Neuronal stem cell (in vitro differentiated cells): ENCODE measurements around the gene CAMK2B.
"Not testable (repeated sequence)": the region's sequence is repeated elsewhere in the genome, so short reads cannot be mapped to it uniquely, and the experiment has no call there.

Experiments used
- DNase-seq: peaks from one replicate; pipeline ENCODE4 v3.0.0-alpha.2; 2013; ENCODE audit warnings: low spot score
- H2AFZ ChIP-seq: one replicate; pipeline ENCODE4 v1.6.1; 2013; ENCODE audit warnings: mild to moderate bottlenecking, low read length, inconsistent platforms
- H2AK5ac ChIP-seq: 2 replicates; pipeline ENCODE4 v1.6.1; 2013; ENCODE audit warnings: low read depth, mild to moderate bottlenecking, inconsistent platforms, low read length, moderate library complexity, mixed read lengths
- H2BK120ac ChIP-seq: 2 replicates; pipeline ENCODE4 v1.6.1; 2013; ENCODE audit warnings: low read depth, mild to moderate bottlenecking, inconsistent platforms, low read length, moderate library complexity, mixed read lengths
- H2BK12ac ChIP-seq: one replicate; pipeline ENCODE4 v1.6.1; 2013; ENCODE audit warnings: low read length, inconsistent platforms
- H2BK15ac ChIP-seq: 2 replicates; pipeline ENCODE4 v1.6.1; 2013; ENCODE audit warnings: mild to moderate bottlenecking, low read length, inconsistent platforms, mixed read lengths
- H2BK5ac ChIP-seq: one replicate; pipeline ENCODE4 v1.6.1; 2013; ENCODE audit warnings: inconsistent platforms, mild to moderate bottlenecking, low read length, moderate library complexity
- H3K14ac ChIP-seq: one replicate; pipeline ENCODE4 v1.6.1; 2013; ENCODE audit warnings: low read length, inconsistent platforms
- H3K18ac ChIP-seq: 2 replicates; pipeline ENCODE4 v1.6.1; 2013; ENCODE audit warnings: low read length, inconsistent platforms
- H3K23ac ChIP-seq: 2 replicates; pipeline ENCODE4 v1.6.1; 2013; ENCODE audit warnings: low read depth, mild to moderate bottlenecking, mixed read lengths, low read length, inconsistent platforms; ENCODE audit not compliant: poor library complexity
- H3K27ac ChIP-seq: replicated peaks from 3 replicates; pipeline ENCODE4 v1.5.1; 2013; ENCODE audit warnings: low read length, inconsistent platforms
- H3K27me3 ChIP-seq, 3 experiments: 2 replicates each; pipeline ENCODE4 v1.6.1; 2013; ENCODE audit warnings: low read length in 3 of 3, mild to moderate bottlenecking in 2 of 3, inconsistent platforms in 1 of 3, low read depth in 1 of 3, mixed read lengths in 1 of 3, moderate library complexity in 1 of 3; ENCODE audit not compliant: control insufficient read depth in 3 of 3, insufficient read depth in 3 of 3
- H3K36me3 ChIP-seq, 2 donors: replicated peaks in 1 of 2; 2 replicates each; pipeline ENCODE4 v1.6.1; 2013; ENCODE audit warnings: low read length in 2 of 2; ENCODE audit not compliant: control insufficient read depth in 2 of 2, insufficient read depth in 2 of 2
- H3K4ac ChIP-seq: 2 replicates; pipeline ENCODE4 v1.6.1; 2013; ENCODE audit warnings: inconsistent platforms, mild to moderate bottlenecking, low read length, moderate library complexity
- H3K4me1 ChIP-seq, 2 donors: 1 replicate in 1 of 2; 2 replicates in 1 of 2; pipeline ENCODE4 v1.6.1; 2013; ENCODE audit warnings: low read length in 2 of 2, low read depth in 1 of 2; ENCODE audit not compliant: control insufficient read depth in 2 of 2, insufficient read depth in 1 of 2
- H3K4me2 ChIP-seq: one replicate; pipeline ENCODE4 v1.6.1; 2013; ENCODE audit warnings: mild to moderate bottlenecking, low read length, inconsistent platforms; ENCODE audit not compliant: insufficient read depth, poor library complexity, severe bottlenecking
- H3K4me3 ChIP-seq, 2 donors: 2 replicates each; pipeline ENCODE4 v1.5.1; 2013; ENCODE audit warnings: low read length in 2 of 2, mild to moderate bottlenecking in 2 of 2, inconsistent platforms in 1 of 2, moderate library complexity in 1 of 2
- H3K79me1 ChIP-seq: one replicate; pipeline ENCODE4 v1.6.1; 2013; ENCODE audit warnings: low read depth, mild to moderate bottlenecking, inconsistent platforms, low read length, moderate library complexity
- H3K9ac ChIP-seq: one replicate; pipeline ENCODE4 v1.6.1; 2013; ENCODE audit warnings: mild to moderate bottlenecking, low read depth, low read length, inconsistent platforms; ENCODE audit not compliant: poor library complexity
- H3K9me3 ChIP-seq, 2 donors: replicated peaks in 1 of 2; 2 replicates each; pipeline versions ENCODE3 to v1.6.1; 2013; ENCODE audit warnings: low read length in 2 of 2, mild to moderate bottlenecking in 2 of 2, inconsistent platforms in 1 of 2, low read depth in 1 of 2, mixed read lengths in 1 of 2, moderate library complexity in 1 of 2; ENCODE audit not compliant: control insufficient read depth in 2 of 2, insufficient read depth in 1 of 2
- H4K8ac ChIP-seq: one replicate; pipeline ENCODE4 v1.6.1; 2013; ENCODE audit warnings: low read depth, mild to moderate bottlenecking, inconsistent platforms, low read length, moderate library complexity
- H4K91ac ChIP-seq: one replicate; pipeline ENCODE4 v1.6.1; 2013; ENCODE audit warnings: low read length, low read depth, mild to moderate bottlenecking, inconsistent platforms; ENCODE audit not compliant: poor library complexity
- WGBS, 2 donors: extraction: QIAGEN DNeasy Blood & Tissue Kit; methylation state at CpG; one replicate each; pipeline ENCODE4 v1.1.7; 2013; ENCODE audit warnings: missing lambda C conversion rate in 2 of 2, mixed read lengths in 1 of 2; ENCODE audit not compliant: insufficient read length in 2 of 2, insufficient replicate concordance in 1 of 2; ENCODE audit errors: extremely low coverage in 2 of 2; 5-methylcytosine and 5-hydroxymethylcytosine counted together

Gene CAMK2B

DNA sequence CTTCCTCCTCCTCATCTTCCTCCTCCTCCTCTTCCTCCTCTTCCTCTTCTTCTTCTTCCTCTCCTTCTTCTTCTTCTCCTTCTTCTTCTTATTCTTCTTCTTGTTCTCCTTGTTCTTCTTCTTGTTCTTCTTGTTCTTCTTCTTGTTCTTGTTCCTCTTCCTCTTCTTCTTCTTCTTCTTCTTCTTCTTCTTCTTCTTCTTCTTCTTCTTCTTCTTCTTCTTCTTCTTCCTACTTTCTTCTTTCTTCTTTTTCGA is 150.8 kb downstream of the CAMK2B start:
- H3K36me3 ChIP-seq, H3K9ac ChIP-seq, H4K8ac ChIP-seq, H3K4me2 ChIP-seq, H3K27ac ChIP-seq, H2AFZ ChIP-seq, H4K91ac ChIP-seq, H2BK15ac ChIP-seq, H3K23ac ChIP-seq, H3K14ac ChIP-seq, H2BK12ac ChIP-seq, H3K79me1 ChIP-seq, H2BK120ac ChIP-seq, DNase-seq, H2BK5ac ChIP-seq, H3K4me3 ChIP-seq, H3K27me3 ChIP-seq, H2AK5ac ChIP-seq, H3K9me3 ChIP-seq, H3K4me1 ChIP-seq, H3K4ac ChIP-seq, H3K18ac ChIP-seq: not testable (repeated sequence)
- no CpG with 5 or more reads among the region's 1 CpG for WGBS, 2 donors

DNA sequence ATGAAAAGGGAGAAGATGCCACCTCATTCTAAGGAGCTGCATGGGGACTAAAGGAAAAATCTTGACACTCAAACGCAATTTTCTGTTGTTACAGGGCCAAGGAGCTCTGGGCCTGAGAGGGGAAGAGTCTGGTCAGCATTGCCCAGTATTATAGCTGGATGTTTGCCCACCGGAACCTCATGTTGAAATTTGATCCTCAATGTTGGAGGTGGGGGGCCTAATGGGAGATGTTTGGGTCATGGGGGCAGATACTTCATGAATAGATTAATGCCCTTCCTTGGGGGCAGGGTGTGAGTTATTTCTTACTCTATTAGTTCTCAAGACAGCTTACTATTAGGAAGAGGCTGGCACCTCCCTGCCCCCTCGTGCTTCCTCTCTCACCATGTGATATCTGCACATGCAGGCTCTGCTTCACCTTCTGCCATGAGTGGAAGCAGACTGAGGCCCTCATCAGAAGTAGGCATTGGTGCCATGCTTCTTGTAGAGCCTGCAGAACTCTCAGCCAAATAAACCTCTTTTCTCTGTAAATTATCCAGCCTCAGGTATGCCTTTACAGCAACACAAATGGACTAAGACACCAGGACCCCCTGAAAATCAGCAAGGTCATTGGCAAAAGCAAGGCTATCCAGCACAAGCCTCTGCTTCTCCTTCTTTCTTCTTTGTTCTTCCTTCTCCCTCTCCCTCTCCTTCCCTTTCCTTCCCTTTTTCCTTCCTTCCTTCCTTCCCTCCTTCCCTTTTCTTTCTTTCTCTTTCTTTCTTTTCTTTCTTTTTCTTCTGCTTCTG is 151.3 kb downstream of the CAMK2B start:
- no peak for DNase-seq
- H2AK5ac ChIP-seq: no peak overlapping the region
- H3K4me3 ChIP-seq: no peak overlapping the region
- no peak overlapping the region for H2BK15ac ChIP-seq
- H3K14ac ChIP-seq: no peak overlapping the region
- no peak overlapping the region for H3K23ac ChIP-seq
- no peaks in the 10 kb centered on the region for H3K79me1 ChIP-seq
- no peak overlapping the region for H3K4ac ChIP-seq
- no peak overlapping the region for H4K8ac ChIP-seq
- no peak overlapping the region for H3K4me2 ChIP-seq
- H3K9me3 ChIP-seq: peaks cover 0 to 4% of the 10 kb centered on the region in 2 donors
- H3K27me3 ChIP-seq: peaks cover 0 to 6% (median 0%) of the 10 kb centered on the region in 3 experiments
- no peak overlapping the region for H3K27ac ChIP-seq
- WGBS, 2 donors: no CpG with 5 or more reads among the region's 3 CpGs
- H3K18ac ChIP-seq: no peak overlapping the region
- H3K36me3 ChIP-seq: no peaks in the 10 kb centered on the region
- H3K9ac ChIP-seq: no peak overlapping the region
- no peak overlapping the region for H2AFZ ChIP-seq
- H4K91ac ChIP-seq: no peak overlapping the region
- H3K4me1 ChIP-seq: peaks cover 4 to 9% of the 10 kb centered on the region in 2 donors
- no peak overlapping the region for H2BK5ac ChIP-seq
- no peak overlapping the region for H2BK12ac ChIP-seq
- H2BK120ac ChIP-seq: no peak overlapping the region

DNA sequence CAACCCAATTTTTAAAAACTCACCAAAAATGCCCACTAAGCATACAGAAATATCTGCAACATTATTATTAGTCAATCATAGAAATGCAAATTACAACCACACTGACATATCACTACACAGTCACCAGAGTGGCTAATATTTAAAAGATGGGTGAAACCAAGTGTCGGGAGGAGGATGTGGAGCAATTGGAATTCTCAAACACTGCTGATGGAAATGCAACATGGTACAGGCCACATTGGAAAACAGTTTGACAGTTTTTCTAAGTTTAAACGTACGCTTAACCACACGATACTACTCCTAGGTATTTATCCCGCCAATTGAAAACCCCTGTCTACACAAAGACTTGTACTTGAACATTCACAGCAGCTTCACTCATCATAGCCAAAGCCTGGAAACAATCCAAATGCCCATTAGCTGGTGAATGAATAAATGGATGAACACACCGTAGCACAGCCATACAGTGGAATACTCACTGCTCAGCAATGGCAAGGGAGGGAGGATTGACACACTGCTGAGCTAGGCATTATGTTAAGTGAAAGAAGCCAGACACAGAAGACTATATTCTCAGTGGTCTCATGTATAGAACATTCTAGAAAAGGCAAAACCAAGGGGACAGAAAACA is 152.5 kb downstream of the CAMK2B start:
- Histone ChIP-seq H3K18ac (no peak overlapping the region), H3K36me3 (no peaks in the 10 kb centered on the region), H3K27ac (no peak overlapping the region), H3K27me3 (peaks cover 0 to 4% (median 0%) of the 10 kb centered on the region in 3 experiments), H3K4ac (no peak overlapping the region), H3K4me2 (no peak overlapping the region), H4K91ac (no peak overlapping the region), H2AFZ (no peak overlapping the region), H3K9me3 (peaks cover 0 to 4% of the 10 kb centered on the region in 2 donors), H2BK12ac (no peak overlapping the region), H3K79me1 (no peaks in the 10 kb centered on the region), H3K4me1 (peaks cover 4 to 8% of the 10 kb centered on the region in 2 donors), H3K9ac (no peak overlapping the region), H3K23ac (no peak overlapping the region), H3K14ac (no peak overlapping the region), H4K8ac (no peak overlapping the region), H3K4me3 (no peak overlapping the region), H2BK5ac (no peak overlapping the region), H2BK120ac (no peak overlapping the region), H2AK5ac (no peak overlapping the region), H2BK15ac (no peak overlapping the region)
- no CpG with 5 or more reads among the region's 6 CpGs for WGBS, 2 donors
- no peak for DNase-seq

DNA sequence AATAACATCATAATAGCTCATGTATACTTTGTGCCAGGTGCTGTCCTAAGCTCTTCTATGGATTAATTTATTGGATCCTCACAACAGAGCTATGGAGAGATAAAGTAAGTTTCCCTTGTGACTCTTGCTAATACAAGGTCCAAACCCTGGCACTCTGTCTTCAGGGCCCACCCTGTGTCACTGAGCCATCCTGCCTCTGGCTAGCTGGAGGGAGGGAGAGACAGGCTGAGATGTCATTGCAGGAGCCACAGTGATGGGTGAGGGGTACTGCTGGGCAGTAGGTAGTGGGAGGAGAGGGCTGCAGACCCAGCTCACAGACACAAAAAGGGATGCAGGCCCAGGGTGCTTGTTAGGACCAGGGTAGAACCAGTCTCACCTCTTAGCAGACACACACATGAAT is 153.0 kb downstream of the CAMK2B start:
- no peak overlapping the region for H3K4me2 ChIP-seq
- no peak overlapping the region for H3K18ac ChIP-seq
- H3K4me1 ChIP-seq: peaks cover 0 to 4% of the 10 kb centered on the region in 2 donors
- no peak overlapping the region for H3K4ac ChIP-seq
- no peak for DNase-seq
- H3K27ac ChIP-seq: no peak overlapping the region
- H3K36me3 ChIP-seq: no peaks in the 10 kb centered on the region
- peak overlapping the region; percentile 27 for H3K9ac ChIP-seq
- peaks cover 0 to 4% of the 10 kb centered on the region in 2 donors for H3K9me3 ChIP-seq
- H4K91ac ChIP-seq: no peak overlapping the region
- no peak overlapping the region for H2BK15ac ChIP-seq
- no peak overlapping the region for H2AFZ ChIP-seq
- H3K4me3 ChIP-seq: no peak overlapping the region
- H2BK12ac ChIP-seq: no peak overlapping the region
- no peaks in the 10 kb centered on the region for H3K79me1 ChIP-seq
- H2BK5ac ChIP-seq: no peak overlapping the region
- peaks cover 0 to 4% (median 0%) of the 10 kb centered on the region in 3 experiments for H3K27me3 ChIP-seq
- H3K14ac ChIP-seq: no peak overlapping the region
- no peak overlapping the region for H2AK5ac ChIP-seq
- H3K23ac ChIP-seq: no peak overlapping the region
- H4K8ac ChIP-seq: no peak overlapping the region
- no peak overlapping the region for H2BK120ac ChIP-seq
